ENCODE results near the gene GNAS-AS1. TPM values are rescaled to one million over a fixed set of nuclear protein-coding genes. Genes with fewer than 3 reads are reported as not detected.
A peak's percentile ranks its signal among the peaks of the same experiment; 100 is the strongest.

The GNAS-AS1 gene
- total and polyA plus RNA-seq, 2 of the 8 experiments (the other 6 are each of a cell fraction or from before 2014, with no cell fraction given), result 4.7 to 13.7 TPM

- Histone ChIP-seq H3K27me3 (replicated peaks in 1 of 4; ENCODE audit: control insufficient read depth in 3 of 4, extremely low read depth in 1 of 4, insufficient read depth in 3 of 4, low read length in 3 of 4) (no peaks in the 10 kb centered on the region), H3K18ac (ENCODE audit: extremely low read depth, low read length) (0 out of 2 replicates have a peak overlapping the region, but pooled peaks have one; percentile 14), H4K91ac (replicated peaks; ENCODE audit: insufficient read length, low read length) (no peak overlapping the region), H2AK5ac (ENCODE audit: low read depth, low read length) (peak overlapping the region; percentile 76; the same call in 1 of the 2 replicates), H3K27ac (ENCODE audit: low read depth, low read length) (no peak overlapping the region), H3K79me2 (ENCODE audit: control insufficient read depth in 1 of 2, insufficient read depth in 2 of 2, low read length in 2 of 2) (no peaks in the 10 kb centered on the region; a peak in 1 of 4 replicates), H2BK15ac (ENCODE audit: low read length) (no peak overlapping the region), H2BK12ac (ENCODE audit: low read depth, low read length) (peak overlapping the region; percentile 78), H3K79me1 (ENCODE audit: low read depth, low read length) (no peaks in the 10 kb centered on the region), H2BK20ac (ENCODE audit: low read length) (peak overlapping the region; percentile 34; the same call in 1 of the 2 replicates), H4K5ac (ENCODE audit: insufficient read length, low read depth, low read length) (no peak overlapping the region), H3K4me3 (ENCODE audit: extremely low read depth in 1 of 4, insufficient read depth in 2 of 4, low read depth in 3 of 4, low read length in 4 of 4) (peak overlapping the region in 1 of 4 experiments; percentile 39; a peak in 1 of 8 replicates), H2AFZ (ENCODE audit: low read length) (no peak overlapping the region), H3K4me2 (ENCODE audit: insufficient read depth in 1 of 2, low read depth in 2 of 2, low read length in 2 of 2) (peak overlapping the region; percentile 50 to 54), H3K56ac (replicated peaks; ENCODE audit: insufficient read length, low read depth, low read length) (no peak overlapping the region), H3K9ac (replicated peaks in 1 of 4; ENCODE audit: extremely low read depth in 1 of 4, low read depth in 3 of 4, low read length in 3 of 4) (no peak overlapping the region), H3K9me3 (ENCODE audit: insufficient read depth in 2 of 2, low read depth in 1 of 2, low read length in 1 of 2) (peaks cover 2 to 3% of the 10 kb centered on the region in 2 experiments; a peak in 1 of 4 replicates), H4K20me1 (replicated peaks in 1 of 2; ENCODE audit: control insufficient read depth in 1 of 2, insufficient read depth in 2 of 2, low read length in 2 of 2) (no peaks in the 10 kb centered on the region), H3K4me1 (replicated peaks in 1 of 4; ENCODE audit: control insufficient read depth in 3 of 4, insufficient read depth in 4 of 4, low read length in 3 of 4) (peaks cover 3 to 21% (median 17%) of the 10 kb centered on the region in 4 experiments; a peak in 6 of 7 replicates), H4K8ac (ENCODE audit: extremely low read depth, insufficient read depth, low read length) (no peak overlapping the region), H3K23me2 (ENCODE audit: low read depth, low read length) (no peaks in the 10 kb centered on the region), H2BK120ac (replicated peaks; ENCODE audit: low read depth, low read length) (peak overlapping the region; percentile 19), H3K4ac (replicated peaks; ENCODE audit: insufficient read length, low read depth, low read length) (no peak overlapping the region), H3K14ac (ENCODE audit: insufficient read length) (no peak overlapping the region), H2BK5ac (ENCODE audit: low read depth, low read length) (peak overlapping the region; percentile 63; the same call in 1 of the 2 replicates), H3K23ac (ENCODE audit: insufficient read length) (no peak overlapping the region), H3K36me3 (ENCODE audit: control insufficient read depth in 2 of 4, insufficient read depth in 4 of 4, low read length in 3 of 4) (peaks cover 0 to 8% (median 3%) of the 10 kb centered on the region in 4 experiments; a peak in 2 of 8 replicates)
- DNase-seq (ENCODE audit: low read depth in 1 of 2, low spot score in 2 of 2) (no peak), FAIRE-seq (no peak)
- ChIA-PET CTCF (ENCODE audit: partially characterized antibody) (interaction anchor here (0.6 to 6.8 kb wide), 6 partner anchors 8 to 149 kb away, joined by 3 to 61 read pairs (median 4); no protein-coding TSS in a partner anchor), POLR2A (ENCODE audit: partially characterized antibody) (interaction anchor here (0.7 to 3.0 kb wide), 13 partner anchors 8 to 401 kb away, joined by 3 to 13 read pairs (median 4); partner anchors contain the start of gene ATP5F1E)
- WGBS, 2 experiments (ENCODE audit: extremely low coverage in 1 of 2, insufficient coverage in 1 of 2, insufficient read length in 1 of 2, insufficient replicate concordance in 2 of 2, low coverage in 1 of 2, low lambda C conversion rate in 2 of 2, missing lambda C conversion rate in 1 of 2), result 75% methylated on average over 5 of the region's 5 CpGs; no CpG with 5 or more reads in 1 of the 2 experiments
- TF ChIP-seq USF2 (IDR thresholded peaks at IDR 0.05; ENCODE audit: low read length), result no peak
- TF ChIP-seq MAFK (IDR thresholded peaks at IDR 0.05; ENCODE audit: low read depth, low read length), result no peak
- TF ChIP-seq PHF8 (conservative IDR thresholded peaks at IDR 0.05; ENCODE audit: low read depth, low read length), result no peak
- no peak for TF ChIP-seq SP2 (IDR thresholded peaks at IDR 0.05; ENCODE audit: low read length)
- no peak for TF ChIP-seq ATF2 (IDR thresholded peaks at IDR 0.05; ENCODE audit: low read length)
- no peak for TF ChIP-seq ATF3 (IDR thresholded peaks at IDR 0.05; ENCODE audit: insufficient read depth, low read depth, low read length)
- TF ChIP-seq HDAC2 (IDR thresholded peaks at IDR 0.05; ENCODE audit: borderline replicate concordance in 1 of 2, low read depth in 2 of 2, low read length in 2 of 2), result no peak
- no peak for TF ChIP-seq NANOG (IDR thresholded peaks at IDR 0.05; ENCODE audit: insufficient read depth, low read depth, low read length, poor library complexity, severe bottlenecking)
- no peak for TF ChIP-seq TAF1 (IDR thresholded peaks at IDR 0.05; ENCODE audit: low read depth, low read length)
These were observed 32.0 kb upstream of the GNAS-AS1 start for GRCh38 chr20:58882704-58883089.
